ENCODE data around the gene TBC1D16. TPM values are rescaled to one million over a fixed set of nuclear protein-coding genes. Genes with fewer than 3 reads are reported as not detected.
A peak's percentile ranks its signal among the peaks of the same experiment; 100 is the strongest.

Gene TBC1D16
- total RNA-seq, 4 donors from 2014 or later: 11.9 to 29.7 (median 22.2) TPM

- TF ChIP-seq CTCF (IDR thresholded peaks at IDR 0.05) (no peak), POLR2A (IDR thresholded peaks at IDR 0.05) (no peak)
- Histone ChIP-seq H3K4me1 (peaks cover 0 to 14% (median 2%) of the 10 kb centered on the region in 4 donors), H3K27me3 (no peaks in the 10 kb centered on the region), H3K27ac (peak overlapping the region in 1 of 4 donors; percentile 1), H3K9me3 (no peaks in the 10 kb centered on the region), H3K4me3 (no peak overlapping the region), H3K36me3 (no peaks in the 10 kb centered on the region)
- DNase-seq: peak in 2 of 3 donors; percentile 32 to 33
These were observed 54.0 kb downstream of the TBC1D16 start for GRCh38 chr17:79981661-79982101.

GRCh38 chr17:79981090-79981489 is 54.6 kb downstream of the TBC1D16 start:
- H3K4me3 ChIP-seq: no peak overlapping the region
- H3K27ac ChIP-seq: no peak overlapping the region
- peaks cover 0 to 8% (median 0%) of the 10 kb centered on the region in 4 donors for H3K4me1 ChIP-seq
- TF ChIP-seq CTCF (IDR thresholded peaks at IDR 0.05) (no peak), POLR2A (IDR thresholded peaks at IDR 0.05) (no peak)
- H3K36me3 ChIP-seq: no peaks in the 10 kb centered on the region
- DNase-seq: peak in 2 of 3 donors; percentile 13 to 29
- no peaks in the 10 kb centered on the region for H3K27me3 ChIP-seq
- no peaks in the 10 kb centered on the region for H3K9me3 ChIP-seq

- TF ChIP-seq POLR2A (IDR thresholded peaks at IDR 0.05) (no peak), CTCF (IDR thresholded peaks at IDR 0.05) (no peak)
- peak in 1 of 3 donors; percentile 34 for DNase-seq
- Histone ChIP-seq H3K4me1 (peaks cover 0 to 1% (median 0%) of the 10 kb centered on the region in 4 donors), H3K4me3 (no peak overlapping the region), H3K36me3 (no peaks in the 10 kb centered on the region), H3K27me3 (no peaks in the 10 kb centered on the region), H3K9me3 (no peaks in the 10 kb centered on the region), H3K27ac (no peak overlapping the region)
These were observed 55.2 kb downstream of the TBC1D16 start for GRCh38 chr17:79980246-79981043.

GRCh38 chr17:79979816-79980215 is 55.9 kb downstream of the TBC1D16 start:
- no peaks in the 10 kb centered on the region for H3K4me1 ChIP-seq
- TF ChIP-seq CTCF (IDR thresholded peaks at IDR 0.05): no peak
- no peak for TF ChIP-seq POLR2A (IDR thresholded peaks at IDR 0.05)
- no peaks in the 10 kb centered on the region for H3K36me3 ChIP-seq
- H3K27me3 ChIP-seq: no peaks in the 10 kb centered on the region
- DNase-seq: peak in 1 of 3 donors; percentile 35
- H3K4me3 ChIP-seq: no peak overlapping the region
- no peak overlapping the region for H3K27ac ChIP-seq
- no peaks in the 10 kb centered on the region for H3K9me3 ChIP-seq

GRCh38 chr17:79979221-79979741 is 56.4 kb downstream of the TBC1D16 start:
- Histone ChIP-seq H3K27me3 (no peaks in the 10 kb centered on the region), H3K4me3 (no peak overlapping the region), H3K9me3 (no peaks in the 10 kb centered on the region), H3K4me1 (no peaks in the 10 kb centered on the region), H3K36me3 (no peaks in the 10 kb centered on the region), H3K27ac (no peak overlapping the region)
- peak in 1 of 3 donors; percentile 37 for DNase-seq
- TF ChIP-seq CTCF (IDR thresholded peaks at IDR 0.05) (no peak), POLR2A (IDR thresholded peaks at IDR 0.05) (no peak)

All from Peyer's patch (tissue), 4 donors.